Glutamatergic neuron (in vitro differentiated cells): ENCODE measurements around the gene COLEC12. TPM values are rescaled to one million over a fixed set of nuclear protein-coding genes. Genes with fewer than 3 reads are reported as not detected.

Experiments
- DNase-seq: peaks from one replicate; pipeline ENCODE4 v3.0.0; 2022
- H3K27ac Mint-ChIP-seq: one replicate; pipeline ENCODE4 v1.8.0; 2020; ENCODE audit warnings: mild to moderate bottlenecking, mixed read lengths, inconsistent platforms; ENCODE audit not compliant: unreplicated experiment
- H3K27me3 Mint-ChIP-seq: one replicate; pipeline ENCODE4 v1.8.0; 2020; ENCODE audit warnings: mild to moderate bottlenecking, moderate library complexity, mixed read lengths, inconsistent platforms; ENCODE audit not compliant: unreplicated experiment
- H3K36me3 Mint-ChIP-seq: one replicate; pipeline ENCODE4 v1.8.0; 2020; ENCODE audit warnings: mild to moderate bottlenecking, mixed read lengths, inconsistent platforms; ENCODE audit not compliant: unreplicated experiment
- H3K4me1 Mint-ChIP-seq: one replicate; pipeline ENCODE4 v1.8.0; 2020; ENCODE audit warnings: mild to moderate bottlenecking, low read depth, mixed read lengths, inconsistent platforms; ENCODE audit not compliant: unreplicated experiment
- H3K4me3 Mint-ChIP-seq: one replicate; pipeline ENCODE4 v1.8.0; 2020; ENCODE audit warnings: mild to moderate bottlenecking, mixed read lengths, inconsistent platforms; ENCODE audit not compliant: unreplicated experiment
- H3K9me3 Mint-ChIP-seq: one replicate; pipeline ENCODE4 v1.8.0; 2020; ENCODE audit warnings: mild to moderate bottlenecking, moderate library complexity, mixed read lengths, inconsistent platforms; ENCODE audit not compliant: unreplicated experiment
- CTCF ChIP-seq: fragments of 200-600 bp; sonication (generic); IDR thresholded peaks from one replicate; pipeline ENCODE4 v1.5.0; 2021; ENCODE audit not compliant: partially characterized antibody, unreplicated experiment
- total RNA-seq: library from RNA; stranded (reverse); fragmentation: NEBNext Ultra II Directional; extraction: Animal tissue kit (Norgen Biotek cat#: 25700); gene quantifications from one replicate; pipeline ENCODE4 v1.2.1, GENCODE V29; 2021; ENCODE audit not compliant: unreplicated experiment

COLEC12 gene
- total RNA-seq, 1 donor from 2014 or later, result 0.20 TPM

GRCh38 chr18:457521-458412 lies 42.7 kb downstream of the COLEC12 start:
- peak overlapping the region; percentile 33 for H3K4me3 Mint-ChIP-seq
- peaks cover 2% of the 10 kb centered on the region for H3K9me3 Mint-ChIP-seq
- no peak for TF ChIP-seq CTCF
- peaks cover 2% of the 10 kb centered on the region for H3K27me3 Mint-ChIP-seq
- no peak for DNase-seq
- peaks cover 13% of the 10 kb centered on the region for H3K4me1 Mint-ChIP-seq
- peak overlapping the region; percentile 57 for H3K27ac Mint-ChIP-seq
- no peaks in the 10 kb centered on the region for H3K36me3 Mint-ChIP-seq

- peaks cover 13% of the 10 kb centered on the region for H3K4me1 Mint-ChIP-seq
- peak overlapping the region; percentile 33 for H3K4me3 Mint-ChIP-seq
- H3K36me3 Mint-ChIP-seq, result no peaks in the 10 kb centered on the region
- peaks cover 2% of the 10 kb centered on the region for H3K9me3 Mint-ChIP-seq
- no peak for TF ChIP-seq CTCF
- peak overlapping the region; percentile 57 for H3K27ac Mint-ChIP-seq
- peak; percentile 31 for DNase-seq
- peaks cover 2% of the 10 kb centered on the region for H3K27me3 Mint-ChIP-seq
Measured at GRCh38 chr18:457140-457519, 43.4 kb downstream of the COLEC12 start.

DNA sequence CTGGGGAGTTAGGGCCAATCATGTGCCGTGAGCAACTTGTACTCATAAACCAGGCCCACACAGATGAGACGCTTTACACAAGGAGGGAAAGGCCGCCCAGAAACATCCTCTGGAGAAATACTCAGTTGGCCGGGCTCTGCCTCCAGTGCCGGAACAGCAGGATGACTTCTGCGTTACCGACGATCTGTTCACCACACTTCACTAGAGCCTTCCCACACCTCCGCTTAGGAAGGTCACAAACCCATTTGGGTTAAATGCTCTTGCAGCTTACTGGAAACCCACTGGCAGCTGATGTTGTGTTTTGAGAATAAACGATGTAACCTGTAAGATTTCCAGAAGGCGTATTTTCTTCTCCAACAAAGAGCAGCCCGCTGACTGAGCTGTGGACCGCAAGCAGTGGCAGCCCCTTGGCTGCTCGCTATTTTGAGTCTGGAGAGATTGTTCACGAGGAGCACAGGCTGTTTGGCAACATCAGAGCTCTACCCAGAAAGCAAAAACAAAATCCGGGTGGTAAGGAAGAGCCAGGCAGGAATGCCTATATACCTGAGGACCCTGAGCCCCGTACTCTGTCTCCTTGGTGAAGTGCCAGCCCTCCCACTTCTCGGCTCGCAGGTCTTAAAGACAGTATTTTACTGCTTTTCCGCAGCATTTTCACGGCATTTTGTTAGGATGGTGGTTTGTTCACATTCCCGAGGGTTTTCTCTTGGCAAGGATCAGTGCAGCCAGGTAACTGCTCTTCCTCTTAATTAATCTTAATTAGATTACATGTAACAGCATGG lies 44.0 kb downstream of the COLEC12 start:
- Mint-ChIP-seq H3K4me3 (no peak overlapping the region), H3K27me3 (peaks cover 2% of the 10 kb centered on the region), H3K27ac (peak overlapping the region; percentile 57), H3K4me1 (peaks cover 13% of the 10 kb centered on the region), H3K9me3 (peaks cover 2% of the 10 kb centered on the region), H3K36me3 (no peaks in the 10 kb centered on the region)
- TF ChIP-seq CTCF, result no peak
- DNase-seq, result no peak

- H3K9me3 Mint-ChIP-seq, result peaks cover 2% of the 10 kb centered on the region
- H3K4me3 Mint-ChIP-seq, result no peak overlapping the region
- H3K27me3 Mint-ChIP-seq, result peaks cover 2% of the 10 kb centered on the region
- DNase-seq, result no peak
- no peaks in the 10 kb centered on the region for H3K36me3 Mint-ChIP-seq
- H3K27ac Mint-ChIP-seq, result no peak overlapping the region
- H3K4me1 Mint-ChIP-seq, result peaks cover 13% of the 10 kb centered on the region
- TF ChIP-seq CTCF, result no peak
Measured at GRCh38 chr18:453400-453799, 47.1 kb downstream of the COLEC12 start.

- peaks cover 2% of the 10 kb centered on the region for H3K9me3 Mint-ChIP-seq
- DNase-seq, result no peak
- no peaks in the 10 kb centered on the region for H3K36me3 Mint-ChIP-seq
- H3K4me1 Mint-ChIP-seq, result peaks cover 13% of the 10 kb centered on the region
- no peak overlapping the region for H3K27ac Mint-ChIP-seq
- no peak for TF ChIP-seq CTCF
- no peak overlapping the region for H3K4me3 Mint-ChIP-seq
- peaks cover 2% of the 10 kb centered on the region for H3K27me3 Mint-ChIP-seq
Measured at GRCh38 chr18:452816-453215, 47.7 kb downstream of the COLEC12 start.
